HG03095 (cell line): ENCODE measurements around the gene SENP7.
"Not testable (repeated sequence)": the region's sequence is repeated elsewhere in the genome, so short reads cannot be mapped to it uniquely, and the experiment has no call there.

Experiments
- ATAC-seq: cut with Tn5 transposase; IDR thresholded peaks from one replicate; pipeline ENCODE4 v1.9.1; 2021; ENCODE audit warnings: moderate library complexity; ENCODE audit not compliant: unreplicated experiment

The SENP7 gene

DNA sequence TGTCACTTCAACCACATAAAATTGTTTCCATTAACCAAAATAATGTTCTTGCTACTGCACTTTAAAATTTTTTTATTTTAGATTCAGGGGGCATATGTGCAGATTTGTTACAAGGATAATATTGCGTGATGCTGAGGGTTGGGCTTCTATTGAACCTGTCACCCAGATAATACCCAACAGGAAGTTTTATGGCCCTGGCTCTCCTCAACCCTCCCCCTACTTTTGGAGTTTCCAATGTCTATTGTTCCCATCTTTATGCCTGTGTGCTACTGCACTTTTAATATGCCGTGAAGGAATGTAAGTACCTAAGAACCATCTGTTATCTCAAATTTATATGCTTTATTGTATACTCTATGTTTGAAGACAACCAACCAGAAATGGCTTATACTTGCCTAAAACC, 150.6 kb downstream of the SENP7 start:
- ATAC-seq = no peak

DNA sequence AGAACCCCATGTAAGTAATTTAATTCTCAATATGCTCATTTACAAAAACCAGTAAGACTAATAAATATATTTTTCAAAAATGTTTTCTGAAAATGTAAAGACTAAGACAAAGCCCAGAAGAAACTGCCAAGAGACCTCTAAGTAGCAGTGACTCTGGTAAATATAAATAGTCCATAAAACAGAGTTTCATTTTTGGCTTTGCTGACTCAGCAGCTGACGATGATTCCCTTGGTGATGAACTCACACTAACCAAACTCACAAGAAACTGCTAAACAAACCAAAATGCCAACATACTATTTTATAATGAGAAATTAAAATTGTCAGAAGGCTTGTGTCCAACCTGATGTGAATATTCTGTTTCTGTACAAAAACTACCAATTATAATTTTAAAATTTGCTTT, 161.2 kb downstream of the SENP7 start:
- no peak for ATAC-seq

DNA sequence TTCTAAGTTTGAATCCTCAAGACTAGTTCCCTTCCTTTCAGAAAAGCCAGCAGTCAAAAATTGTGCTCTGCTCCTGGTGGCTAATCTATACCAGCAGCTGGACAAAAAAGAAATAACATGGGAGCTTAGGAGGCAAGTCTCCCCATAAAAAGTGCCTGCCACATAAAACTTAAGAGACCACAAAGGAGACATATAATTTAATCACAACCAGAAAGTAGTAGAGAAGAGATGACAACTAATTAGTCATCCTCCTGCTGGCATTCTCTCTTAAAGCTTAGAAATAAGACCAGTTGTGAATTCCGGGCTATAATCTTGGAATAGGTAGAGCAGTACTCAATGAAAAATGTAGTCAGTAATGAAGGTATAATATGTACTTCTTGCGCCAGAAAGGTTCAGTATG, 172.4 kb downstream of the SENP7 start:
- no peak for ATAC-seq

DNA sequence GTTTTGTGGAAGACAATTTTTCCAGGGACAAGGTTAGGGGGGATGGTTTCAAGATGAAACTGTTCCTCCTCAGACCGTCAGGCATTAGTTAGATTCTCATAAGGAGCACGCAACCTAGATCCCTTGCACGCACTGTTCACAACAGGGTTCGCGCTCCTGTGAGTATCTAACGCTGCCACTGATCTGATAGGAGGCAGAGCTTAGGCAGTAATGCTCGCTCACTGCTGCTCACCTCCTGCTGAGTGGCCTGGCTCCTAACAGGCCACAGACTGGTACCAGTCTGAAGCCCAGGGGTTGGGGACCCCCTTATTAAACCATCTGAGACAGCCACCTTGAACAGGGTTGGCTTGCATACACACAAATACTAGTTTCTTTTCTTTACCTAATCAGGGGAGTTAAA, 179.1 kb downstream of the SENP7 start:
- no peak for ATAC-seq

DNA sequence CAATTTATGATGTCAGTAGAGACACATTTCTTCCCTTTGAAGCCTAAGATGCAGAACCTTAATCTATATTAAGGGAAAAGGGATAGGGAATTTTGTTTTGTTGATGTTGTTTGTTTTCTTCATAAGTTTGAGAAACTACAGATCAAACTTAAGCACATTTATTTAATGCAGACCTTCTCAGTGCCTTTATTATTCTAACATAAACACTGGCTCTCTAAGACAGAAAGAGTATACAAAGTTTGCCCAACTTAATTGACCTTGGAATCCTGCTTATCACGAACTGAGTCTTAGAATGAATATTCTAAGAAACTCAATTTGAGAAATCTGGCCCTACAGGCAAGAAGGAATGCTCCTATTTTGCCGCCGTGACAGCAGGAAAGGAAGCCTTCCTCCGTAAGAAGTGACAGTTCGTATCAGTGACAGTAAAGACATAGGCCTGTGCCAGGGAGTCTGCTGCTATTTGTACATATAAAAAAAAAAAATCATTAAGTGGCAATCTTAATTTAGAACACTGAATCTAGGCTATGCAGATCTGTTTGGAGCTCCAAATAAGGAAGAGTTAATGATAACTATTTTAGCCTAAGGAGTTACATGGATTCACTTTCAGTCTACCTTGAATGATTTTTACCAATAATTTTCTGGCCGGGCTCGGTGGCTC, 183.9 kb downstream of the SENP7 start:
- no peak for ATAC-seq

DNA sequence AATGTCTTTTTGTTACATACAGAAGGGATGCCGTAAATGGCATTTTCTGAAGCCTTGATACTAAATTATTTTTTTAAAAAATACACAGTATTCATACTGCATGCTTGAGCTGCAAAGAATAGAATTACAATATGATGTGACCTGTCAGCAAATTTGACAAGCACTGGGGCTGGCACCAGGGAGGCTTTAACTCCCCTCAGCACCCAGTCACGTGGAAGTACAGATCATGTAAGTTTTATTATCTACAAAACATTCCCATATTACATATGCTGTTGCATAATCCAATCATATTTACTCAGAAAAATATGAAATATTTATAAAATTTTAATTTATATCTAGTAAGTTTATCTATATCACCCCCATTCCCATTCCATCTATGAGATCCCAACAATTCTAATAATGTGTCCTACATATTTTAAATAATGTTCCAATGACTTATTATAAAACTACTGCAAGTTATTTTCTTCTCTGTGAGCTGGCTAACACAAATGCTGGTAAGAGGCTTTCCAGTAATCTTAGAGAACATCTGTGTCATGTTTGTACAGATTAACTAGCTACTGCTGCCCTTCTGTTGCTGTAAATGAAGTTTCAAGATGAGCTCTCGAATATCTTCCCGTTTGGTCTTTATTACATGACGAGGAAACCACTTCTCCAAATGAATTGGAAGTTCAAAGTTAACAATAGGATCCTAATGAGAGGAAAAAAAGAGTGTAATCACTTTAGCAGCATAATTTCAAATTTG, 187.4 kb downstream of the SENP7 start:
- no peak for ATAC-seq

DNA sequence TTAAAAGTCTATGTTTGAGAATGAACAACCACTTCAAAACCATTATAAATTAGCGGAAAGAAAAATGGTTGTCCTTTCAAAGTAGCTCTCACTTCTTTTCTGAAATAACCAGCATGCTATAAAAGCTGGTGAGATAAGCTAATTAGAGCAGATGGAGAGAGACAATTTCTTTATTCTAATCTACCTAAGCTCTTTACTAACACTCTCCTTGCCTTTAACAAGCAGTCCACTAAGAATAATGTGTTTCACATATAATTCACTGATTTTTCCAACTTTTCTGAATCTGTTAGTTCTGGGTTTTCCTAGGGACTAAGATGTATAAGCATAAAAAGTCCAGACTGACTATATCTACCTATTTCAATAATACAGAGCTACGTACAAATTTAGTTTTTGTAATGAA, 192.5 kb downstream of the SENP7 start, which contains the start of gene IMPG2:
IMPG2 (minus strand) TSS at position 101 of the 400 bp plus-strand sequence. CDS start 203 bp downstream, outside the sequence.
- ATAC-seq = no peak

DNA sequence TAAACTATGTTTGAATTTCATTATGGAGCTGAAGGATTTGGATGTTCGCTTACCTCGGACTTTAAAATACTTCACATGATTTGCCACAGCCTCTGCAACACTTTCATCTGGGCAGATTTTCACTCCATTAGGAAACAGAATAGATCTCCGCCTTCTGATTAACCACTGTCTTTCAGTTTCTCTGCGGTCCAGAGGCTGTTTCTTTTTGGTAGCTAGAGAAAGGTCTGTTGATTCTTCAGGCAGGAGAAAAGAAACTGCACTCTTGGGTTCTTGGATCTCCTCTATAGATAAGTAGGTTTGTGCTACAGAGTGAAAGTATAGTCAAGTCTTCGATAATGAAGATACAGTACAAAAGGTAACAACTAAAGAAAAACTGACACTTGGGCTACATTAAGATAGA, 193.5 kb downstream of the SENP7 start:
- no peak for ATAC-seq

DNA sequence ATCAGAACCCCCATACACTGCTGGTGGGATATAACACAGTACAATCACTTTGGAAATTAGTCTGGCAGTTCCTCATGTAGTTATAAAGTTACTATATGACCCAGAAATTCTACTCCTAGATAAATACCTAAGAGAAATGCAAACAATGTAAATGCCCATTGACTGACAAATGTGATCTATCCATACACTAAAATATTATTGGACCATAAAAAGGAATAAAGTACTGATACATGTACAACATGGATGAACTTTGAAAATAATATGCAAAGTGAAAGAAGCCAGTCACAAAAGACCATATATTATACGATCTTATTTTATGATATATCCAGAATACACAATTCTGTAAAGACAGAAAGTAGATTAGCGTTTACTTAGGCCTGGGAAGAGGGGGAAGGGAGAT, 200.5 kb downstream of the SENP7 start:
- ATAC-seq = no peak

DNA sequence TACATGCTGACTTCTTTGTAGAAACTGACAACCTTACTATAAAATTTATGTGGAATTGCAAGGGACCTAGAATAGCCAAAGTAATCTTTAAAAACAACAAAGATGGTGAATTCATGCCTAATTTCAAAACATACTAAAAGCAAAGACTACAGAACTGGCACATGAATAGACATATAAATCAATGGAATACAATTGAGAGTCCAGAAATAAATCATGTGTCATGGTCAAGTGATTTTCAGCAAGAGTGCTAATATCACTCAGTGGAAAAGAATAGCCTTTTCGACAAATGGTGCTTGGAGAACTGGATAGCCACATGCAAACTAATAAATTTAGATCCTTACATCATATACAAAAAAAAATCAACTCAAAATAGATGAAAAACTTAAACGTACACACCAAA, 201.3 kb downstream of the SENP7 start:
- no peak for ATAC-seq

DNA sequence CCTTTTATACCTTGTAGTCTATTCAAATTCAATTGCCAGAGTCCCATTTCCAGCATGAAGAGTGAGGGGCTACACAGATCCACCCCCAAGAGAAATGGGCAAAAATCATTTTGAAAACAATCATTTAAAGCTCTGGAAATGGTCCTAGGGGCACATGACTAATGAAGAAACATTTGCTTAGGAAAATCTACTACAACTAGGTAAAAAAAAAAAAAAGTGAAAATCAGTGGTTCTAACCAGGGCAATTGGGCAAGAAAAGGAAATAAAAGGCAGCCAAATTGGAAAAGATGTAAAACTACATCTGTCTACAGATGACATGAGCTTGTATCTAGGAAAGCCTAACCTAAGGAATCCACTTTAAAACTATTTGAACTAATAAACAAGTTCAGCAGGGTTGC, 202.0 kb downstream of the SENP7 start:
- ATAC-seq = no peak

DNA sequence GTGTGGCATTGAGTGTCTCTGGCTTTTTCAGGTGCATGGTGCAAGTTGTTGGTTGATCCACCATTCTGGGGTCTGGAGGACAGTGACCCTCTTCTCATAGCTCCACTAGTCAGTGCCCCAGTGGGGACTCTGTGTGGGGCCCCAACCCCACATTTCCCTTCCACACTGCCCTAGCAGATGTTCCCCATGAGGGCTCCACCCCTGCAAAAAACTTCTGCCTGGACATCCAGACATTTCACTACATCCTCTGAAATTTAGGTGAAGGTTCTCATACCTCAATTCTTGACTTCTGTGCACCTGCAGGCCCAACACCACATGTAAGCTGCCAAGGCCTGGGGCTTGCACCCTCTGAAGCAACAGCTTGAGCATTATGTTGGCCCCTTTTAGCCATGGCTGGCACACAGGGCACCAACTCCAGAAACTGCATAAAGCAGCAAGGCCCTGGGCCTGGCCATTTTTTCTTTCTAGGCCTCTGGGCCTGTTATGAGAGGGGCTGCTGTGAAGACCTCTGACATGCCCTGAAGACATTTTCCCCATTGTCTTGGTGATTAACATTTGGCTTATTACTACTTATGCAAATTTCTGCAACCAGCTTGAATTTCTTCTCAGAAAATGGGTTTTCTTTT, 204.8 kb downstream of the SENP7 start:
- ATAC-seq = not testable (repeated sequence)

DNA sequence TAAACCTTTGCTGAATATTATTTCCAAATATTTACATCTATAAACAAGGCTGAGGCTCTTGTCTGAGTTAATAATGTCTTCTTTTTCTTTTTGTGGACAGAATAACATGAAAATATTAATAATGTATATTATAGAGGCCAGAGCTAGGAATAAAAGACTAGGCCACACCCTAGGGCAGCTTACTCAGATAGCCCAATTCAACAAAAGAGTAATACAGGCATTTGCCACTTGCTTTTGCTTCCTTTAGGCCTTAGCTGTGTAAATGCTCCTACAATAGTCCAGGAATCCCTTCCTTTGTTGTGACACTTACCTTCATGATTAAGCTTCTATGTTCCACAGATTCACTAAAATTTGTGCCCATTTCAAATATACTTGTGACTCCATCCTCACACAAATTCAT, 209.2 kb downstream of the SENP7 start:
- no peak for ATAC-seq

DNA sequence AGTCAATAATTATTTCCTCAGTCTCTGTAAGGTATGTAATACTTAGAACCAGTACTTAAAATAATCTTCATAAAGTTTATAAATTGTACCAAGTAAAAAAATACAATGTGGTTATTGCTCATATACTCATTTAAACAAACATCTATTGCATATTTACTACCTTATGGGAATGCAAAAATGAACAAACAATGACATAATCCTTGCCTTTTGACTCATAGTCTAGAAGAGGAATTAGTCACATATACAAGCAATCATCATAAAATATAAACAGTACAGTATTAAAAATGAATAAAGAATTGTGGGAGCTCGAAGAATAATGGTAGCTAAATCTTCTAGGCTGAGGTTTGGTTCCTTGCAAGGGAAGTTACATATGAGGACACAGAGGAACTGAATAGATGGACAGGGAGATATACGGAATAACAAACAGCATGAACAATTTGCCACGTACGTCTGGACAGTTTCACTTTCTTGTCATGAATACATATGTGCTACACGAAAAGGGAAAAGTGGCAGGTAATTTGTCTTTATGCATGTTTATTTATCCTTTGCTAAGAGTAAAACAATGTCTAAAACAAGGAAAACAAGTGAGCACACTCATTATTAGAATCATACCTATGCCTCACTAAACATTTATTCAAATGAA, 209.8 kb downstream of the SENP7 start:
- no peak for ATAC-seq

DNA sequence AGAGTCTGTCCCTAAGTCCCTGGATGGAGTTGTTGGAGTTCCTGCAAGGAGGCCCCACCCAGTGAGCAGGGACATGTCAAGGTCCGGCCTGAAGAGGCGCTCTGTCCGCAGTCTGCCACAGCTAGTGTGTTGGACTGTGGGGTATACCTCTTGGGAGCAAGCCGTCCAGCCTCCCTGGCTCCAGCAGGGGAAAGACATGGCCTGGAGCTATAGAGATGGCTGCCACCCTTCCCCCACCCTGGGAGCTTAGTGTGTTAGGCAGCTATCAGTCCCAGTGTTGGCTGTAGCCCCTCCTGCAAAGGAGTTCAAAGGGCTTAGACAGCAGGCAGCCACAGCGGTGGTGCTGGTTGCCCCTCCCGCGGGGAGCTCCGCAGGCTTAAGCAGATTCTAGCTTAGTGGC, 212.9 kb downstream of the SENP7 start:
- ATAC-seq = no peak

DNA sequence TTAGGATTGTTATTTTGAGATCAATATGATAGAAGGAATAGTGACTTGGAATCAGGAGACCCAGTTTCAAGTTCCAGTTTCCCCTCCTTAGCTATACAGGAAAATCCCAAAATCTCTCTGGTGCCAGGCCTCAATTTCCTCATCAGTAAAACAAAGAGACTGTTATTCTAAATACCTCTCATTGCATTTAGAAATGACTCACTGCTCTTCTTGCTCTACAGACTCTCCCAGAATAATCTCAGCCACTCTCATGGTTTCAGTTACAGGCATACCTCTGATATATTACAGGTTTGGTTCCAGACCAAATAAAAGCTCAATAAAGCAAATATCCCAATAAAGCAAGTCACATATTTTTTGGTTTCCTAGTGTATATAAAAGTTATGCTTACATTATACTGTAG, 221.0 kb downstream of the SENP7 start:
- ATAC-seq = no peak

DNA sequence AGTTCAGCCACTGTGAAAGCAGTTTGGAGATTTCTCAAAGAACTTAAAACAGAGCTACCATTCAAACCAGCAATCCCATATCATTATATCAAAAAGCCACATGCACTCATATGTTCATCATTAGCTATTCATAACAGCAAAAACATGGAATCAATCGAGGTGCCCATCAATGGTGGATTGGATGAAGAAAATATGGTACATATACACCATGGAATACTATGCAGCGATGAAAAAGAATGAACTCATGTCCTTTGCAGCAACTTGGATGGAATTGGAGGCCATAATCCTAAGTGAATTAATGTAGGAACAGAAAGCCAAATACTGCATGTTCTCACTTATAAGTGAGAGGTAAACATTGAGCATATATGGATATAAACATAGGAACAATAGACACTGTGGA, 224.7 kb downstream of the SENP7 start:
- ATAC-seq = no peak

DNA sequence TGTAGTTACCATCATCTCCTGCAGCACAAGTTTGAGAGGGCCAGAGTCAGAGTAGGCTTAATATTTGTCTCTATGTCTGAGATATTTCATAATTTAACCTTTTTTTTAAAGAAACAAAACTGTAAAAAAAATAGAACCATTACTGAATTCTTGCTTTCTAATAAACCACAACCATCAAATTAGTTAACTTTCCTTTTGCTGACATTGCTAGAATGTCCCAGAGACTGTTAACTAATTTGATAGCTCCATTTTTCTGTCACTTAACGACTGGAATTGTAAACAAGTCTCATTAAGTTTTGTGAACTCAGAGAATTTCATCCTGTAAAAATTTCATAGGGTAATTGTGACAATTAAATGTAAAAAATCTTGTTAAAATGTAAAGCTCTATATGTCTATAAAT, 228.3 kb downstream of the SENP7 start:
- ATAC-seq = no peak

DNA sequence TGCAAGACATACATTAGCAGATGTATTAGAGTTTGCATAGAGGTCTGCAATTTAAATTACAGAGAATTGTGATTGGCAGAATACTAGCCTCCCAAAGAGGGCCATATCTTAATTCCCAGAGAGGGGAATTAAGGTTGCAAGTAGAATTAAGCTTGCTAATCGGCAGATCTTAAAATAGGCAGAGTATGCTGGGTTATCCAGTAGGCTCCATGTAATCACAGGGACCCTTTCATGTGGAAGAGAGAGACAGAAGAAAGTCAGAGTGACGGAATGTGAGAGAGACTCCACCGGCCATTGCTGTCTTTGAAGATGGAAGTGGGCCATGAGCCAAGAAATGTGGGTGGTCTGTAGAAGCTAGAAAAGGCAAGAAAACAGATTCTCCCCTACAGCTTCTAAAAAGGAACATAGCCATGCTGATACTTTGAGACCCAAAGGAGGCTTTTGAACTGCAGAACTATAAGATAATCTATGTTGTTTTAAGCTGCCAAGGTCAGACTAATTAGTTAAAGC, 231.4 kb downstream of the SENP7 start:
- no peak for ATAC-seq

DNA sequence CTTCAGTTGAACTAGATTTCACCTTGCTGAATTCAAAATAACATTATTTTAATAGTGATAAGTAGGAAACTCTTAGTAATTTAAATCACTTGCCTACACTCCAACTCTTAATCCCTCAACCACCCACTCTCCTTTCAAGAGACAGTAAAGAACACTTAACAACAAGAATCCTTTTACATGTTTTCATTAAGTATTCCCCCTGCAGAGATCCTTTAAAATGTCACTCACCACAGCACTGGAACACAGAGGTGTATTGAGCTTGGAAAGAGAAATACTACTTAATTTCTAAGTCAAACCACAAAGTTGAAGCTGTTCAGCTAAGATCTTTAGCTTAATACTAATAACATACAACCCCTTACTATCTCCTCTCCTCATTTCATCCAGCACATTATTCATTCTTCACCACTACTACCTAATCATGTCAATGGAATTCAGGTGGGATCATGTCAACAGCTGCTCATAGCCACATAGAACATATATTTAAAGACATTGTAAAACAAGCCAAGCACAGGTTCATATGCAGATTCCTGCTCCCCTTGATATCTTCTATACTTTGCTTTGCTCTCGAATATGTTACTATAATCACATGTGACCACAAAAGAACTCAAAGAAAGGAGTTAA, 233.1 kb downstream of the SENP7 start:
- no peak for ATAC-seq

DNA sequence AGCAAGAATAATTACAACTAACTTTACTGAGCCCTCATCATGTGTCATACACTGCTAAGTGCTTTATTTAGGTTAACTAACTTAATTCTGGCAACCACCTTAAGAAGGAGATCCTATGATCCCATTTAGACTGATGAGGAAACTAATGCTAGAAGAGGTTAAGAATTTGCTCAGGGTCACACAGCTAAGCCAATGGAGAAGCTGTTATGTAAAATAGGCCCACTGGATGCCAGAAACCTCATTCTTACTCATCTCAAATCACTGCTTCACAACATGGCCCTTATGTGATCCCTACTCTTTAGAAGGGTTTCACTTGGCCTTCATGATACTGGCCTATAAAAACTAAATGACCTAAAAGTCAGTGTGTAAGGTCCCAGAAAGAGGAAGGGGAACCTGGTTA, 233.8 kb downstream of the SENP7 start:
- no peak for ATAC-seq
